RWPE1 (cell line): ENCODE data around the gene NIPAL4.

Experiments used
- CTCF ChIA-PET: fragments of 350-600 bp; sonication (Branson Sonifier 250); formaldehyde crosslinking; extraction: SDS; loops from one replicate; lab custom pipeline; 2021; lab: Yijun Ruan, JAX
- POLR2A ChIA-PET: fragments of 400-600 bp; formaldehyde crosslinking; extraction: SDS; loops from one replicate; lab custom pipeline; 2020; ENCODE audit warnings: antibody characterized with exemption; ENCODE audit not compliant: low non-redundant PET; lab: Yijun Ruan, JAX
- DNase-seq: peaks from one replicate; pipeline ENCODE4 v3.0.0; 2012; ENCODE audit warnings: low spot score
- H3K27ac ChIP-seq: fragments of 450-650 bp; 2 replicates; pipeline ENCODE4 v1.5.1; 2017
- CTCF ChIP-seq: fragments of 450-650 bp; conservative IDR thresholded peaks from 2 replicates; pipeline ENCODE4 v1.5.1; 2017; ENCODE audit warnings: low read depth, mild to moderate bottlenecking

Gene NIPAL4

GRCh38 chr5:157509587-157509986 lies 49.6 kb downstream of the NIPAL4 start:
- ChIA-PET POLR2A (no interaction called here), CTCF (interaction anchor here (0.6 to 0.7 kb wide), 4 partner anchors 97 to 433 kb away, joined by 3 to 4 read pairs (median 3); no protein-coding TSS in a partner anchor)
- H3K27ac ChIP-seq, result no peak overlapping the region
- TF ChIP-seq CTCF, result no peak
- no peak for DNase-seq

GRCh38 chr5:157510682-157511081 lies 50.7 kb downstream of the NIPAL4 start:
- ChIA-PET CTCF (interaction anchor here (1.2 kb wide), 1 partner anchor 183 kb away, joined by 3 read pairs; no protein-coding TSS in a partner anchor), POLR2A (no interaction called here)
- no peak for DNase-seq
- no peak for TF ChIP-seq CTCF
- no peak overlapping the region for H3K27ac ChIP-seq

GRCh38 chr5:157511651-157512644 lies 51.9 kb downstream of the NIPAL4 start:
- CTCF ChIA-PET, result interaction anchor here (0.6 to 1.2 kb wide), 2 partner anchors 184 to 563 kb away, joined by 3 read pairs; no protein-coding TSS in a partner anchor
- DNase-seq, result peak; percentile 96
- TF ChIP-seq CTCF, result no peak
- POLR2A ChIA-PET, result no interaction called here
- peak overlapping the region; percentile 61 for H3K27ac ChIP-seq

- ChIA-PET POLR2A (no interaction called here), CTCF (interaction anchor here (0.6 kb wide), 1 partner anchor 114 kb away, joined by 5 read pairs; no protein-coding TSS in a partner anchor)
- H3K27ac ChIP-seq, result no peak overlapping the region
- DNase-seq, result no peak
- TF ChIP-seq CTCF, result no peak
Observed at GRCh38 chr5:157513182-157513581, 53.2 kb downstream of the NIPAL4 start.

GRCh38 chr5:157514974-157515373 lies 55.0 kb downstream of the NIPAL4 start:
- no peak overlapping the region for H3K27ac ChIP-seq
- CTCF ChIA-PET, result no interaction called here
- POLR2A ChIA-PET, result interaction anchor here (0.6 kb wide), 1 partner anchor 238 kb away, joined by 5 read pairs; no protein-coding TSS in a partner anchor
- no peak for DNase-seq
- no peak for TF ChIP-seq CTCF

- POLR2A ChIA-PET, result no interaction called here
- H3K27ac ChIP-seq, result no peak overlapping the region
- CTCF ChIA-PET, result interaction anchor here (0.9 kb wide), 1 partner anchor 44 kb away, joined by 3 read pairs; no protein-coding TSS in a partner anchor
- no peak for TF ChIP-seq CTCF
- DNase-seq, result peak; percentile 25
Observed at GRCh38 chr5:157516006-157516405, 56.0 kb downstream of the NIPAL4 start.
